HEK293T (cell line): ENCODE data around the gene PI4KA.
"Not testable (repeated sequence)": the region's sequence is repeated elsewhere in the genome, so short reads cannot be mapped to it uniquely, and the experiment has no call there.

Source experiments
- CTCF ChIA-PET: fragments of 350-600 bp; formaldehyde crosslinking; extraction: SDS; loops from one replicate; lab custom pipeline; 2021; ENCODE audit warnings: antibody characterized with exemption, inconsistent platforms; lab: Yijun Ruan, JAX
- POLR2A ChIA-PET: fragments of 350-600 bp; formaldehyde crosslinking; extraction: SDS; loops from one replicate; lab custom pipeline; 2020; ENCODE audit warnings: antibody characterized with exemption, inconsistent platforms; lab: Yijun Ruan, JAX
- DNase-seq: peaks from one replicate; pipeline ENCODE4 v3.0.0; 2012; ENCODE audit warnings: mixed read lengths; ENCODE audit errors: extremely low spot score
- ARNT ChIP-seq: fragments of 450-650 bp; IDR thresholded peaks from 2 replicates; pipeline ENCODE4 v1.6.1; 2017; ENCODE audit warnings: mild to moderate bottlenecking
- BHLHE40 ChIP-seq: fragments of 450-650 bp; IDR thresholded peaks from 2 replicates; pipeline ENCODE4 v1.6.1; 2016; ENCODE audit warnings: mild to moderate bottlenecking, moderate library complexity, borderline replicate concordance
- CTBP1 ChIP-seq: fragments of 450-650 bp; IDR thresholded peaks from 2 replicates; pipeline ENCODE4 v1.6.1; 2016; ENCODE audit warnings: borderline replicate concordance
- ELF4 ChIP-seq: fragments of 450-650 bp; IDR thresholded peaks from 2 replicates; pipeline ENCODE4 v1.6.1; 2017; ENCODE audit warnings: antibody characterized with exemption
- FOXA1 ChIP-seq: fragments of 450-650 bp; IDR thresholded peaks from 2 replicates; pipeline ENCODE4 v1.6.1; 2016; ENCODE audit warnings: mild to moderate bottlenecking
- FOXK2 ChIP-seq: fragments of 450-650 bp; IDR thresholded peaks from 2 replicates; pipeline ENCODE4 v1.6.1; 2016; ENCODE audit warnings: mild to moderate bottlenecking
- FOXM1 ChIP-seq: fragments of 450-650 bp; IDR thresholded peaks from 2 replicates; pipeline ENCODE4 v1.6.1; 2017; ENCODE audit warnings: mild to moderate bottlenecking, borderline replicate concordance
- HDGF ChIP-seq: fragments of 450-650 bp; IDR thresholded peaks from 2 replicates; pipeline ENCODE4 v1.6.1; 2017; ENCODE audit warnings: antibody characterized with exemption, borderline replicate concordance
- L3MBTL2 ChIP-seq: fragments of 450-650 bp; conservative IDR thresholded peaks from 2 replicates; pipeline ENCODE4 v1.6.1; 2016; ENCODE audit warnings: mild to moderate bottlenecking
- LEF1 ChIP-seq: fragments of 450-650 bp; IDR thresholded peaks from 2 replicates; pipeline ENCODE4 v1.6.1; 2017; ENCODE audit warnings: mild to moderate bottlenecking, borderline replicate concordance
- NFRKB ChIP-seq: fragments of 450-650 bp; IDR thresholded peaks from 2 replicates; pipeline ENCODE4 v1.6.1; 2016; ENCODE audit warnings: mild to moderate bottlenecking, moderate library complexity
- PKNOX1 ChIP-seq: fragments of 450-650 bp; IDR thresholded peaks from 2 replicates; pipeline ENCODE4 v1.6.1; 2016
- SP1 ChIP-seq: fragments of 450-650 bp; IDR thresholded peaks from 2 replicates; pipeline ENCODE4 v1.6.1; 2017
- SUZ12 ChIP-seq: fragments of 450-650 bp; IDR thresholded peaks from 2 replicates; pipeline ENCODE4 v1.6.1; 2016; ENCODE audit warnings: mild to moderate bottlenecking
- TARDBP ChIP-seq: fragments of 450-650 bp; IDR thresholded peaks from 2 replicates; pipeline ENCODE4 v1.6.1; 2016
- ZNF384 ChIP-seq: fragments of 450-650 bp; IDR thresholded peaks from 2 replicates; pipeline ENCODE4 v1.6.1; 2016

PI4KA gene

GRCh38 chr22:20903093-20903492 lies 44.5 kb upstream of the PI4KA start:
- ChIA-PET POLR2A (interaction anchor here (1.0 kb wide), 1 partner anchor 79 kb away, joined by 3 read pairs; the partner anchor contains the start of gene LZTR1), CTCF (interaction anchor here (1.0 kb wide), 1 partner anchor 17 kb away, joined by 3 read pairs; no protein-coding TSS in a partner anchor)
- DNase-seq: no peak
- TF ChIP-seq SP1 (no peak), BHLHE40 (no peak), CTBP1 (no peak), LEF1 (no peak), HDGF (no peak), NFRKB (no peak), PKNOX1 (no peak)

- TF ChIP-seq ZNF384: 0 out of 2 replicates have a peak, but pooled peaks have one; percentile 12
- CTCF ChIA-PET, DNase-seq: not testable (repeated sequence)
- POLR2A ChIA-PET: interaction anchor here (0.7 kb wide), 1 partner anchor 200 kb away, joined by 3 read pairs; no protein-coding TSS in a partner anchor
These were observed 42.8 kb upstream of the PI4KA start for GRCh38 chr22:20901093-20902033.

- CTCF ChIA-PET: interaction anchor here (0.7 to 1.1 kb wide), 3 partner anchors 14 to 98 kb away, joined by 3 to 4 read pairs (median 4); no protein-coding TSS in a partner anchor
- DNase-seq: no peak
- POLR2A ChIA-PET: interaction anchor here (1.6 kb wide), 1 partner anchor 82 kb away, joined by 5 read pairs; the partner anchor contains the start of gene LZTR1
- TF ChIP-seq SP1 (no peak), PKNOX1 (peak; percentile 17; the same call in 1 of the 2 replicates)
These were observed 41.3 kb upstream of the PI4KA start for GRCh38 chr22:20899827-20900423.

GRCh38 chr22:20897737-20898136 lies 39.1 kb upstream of the PI4KA start:
- peak; percentile 31; the same call in 1 of the 2 replicates for TF ChIP-seq ZNF384
- CTCF ChIA-PET, DNase-seq, POLR2A ChIA-PET: not testable (repeated sequence)

- ChIA-PET CTCF (no interaction called here), POLR2A (interaction anchor here (1.5 kb wide), 1 partner anchor 91 kb away, joined by 9 read pairs; the partner anchor contains the start of gene LZTR1)
- TF ChIP-seq CTBP1 (no peak), ARNT (no peak), SP1 (no peak), ELF4 (no peak), L3MBTL2 (no peak), TARDBP (no peak), BHLHE40 (no peak), NFRKB (no peak), HDGF (no peak), FOXM1 (no peak)
- DNase-seq: no peak
These were observed 32.4 kb upstream of the PI4KA start for GRCh38 chr22:20890975-20891374.

- DNase-seq: no peak
- CTCF ChIA-PET: no interaction called here
- no peak for TF ChIP-seq FOXK2
- TF ChIP-seq PKNOX1: no peak
- TF ChIP-seq NFRKB: no peak
- no peak for TF ChIP-seq FOXM1
- TF ChIP-seq SP1: no peak
- TF ChIP-seq TARDBP: no peak
- TF ChIP-seq ZNF384: no peak
- no peak for TF ChIP-seq LEF1
- TF ChIP-seq SUZ12: no peak
- TF ChIP-seq FOXA1: no peak
- TF ChIP-seq L3MBTL2: no peak
- no peak for TF ChIP-seq HDGF
- no peak for TF ChIP-seq ARNT
- no peak for TF ChIP-seq CTBP1
- TF ChIP-seq BHLHE40: no peak
- no peak for TF ChIP-seq ELF4
These were observed 31.4 kb upstream of the PI4KA start for GRCh38 chr22:20889904-20890540.

More at GRCh38 chr22:20889904-20890540, 31.4 kb upstream of the PI4KA start:
- POLR2A ChIA-PET: no interaction called here
